PC-3 (cell line): Measurements from ENCODE around the gene GULP1. TPM values are rescaled to one million over a fixed set of nuclear protein-coding genes. Genes with fewer than 3 reads are reported as not detected.

ENCODE experiments used
- ATAC-seq: fragments of 200-7000 bp; cut with Tn5 transposase; 2 replicates; pipeline ENCODE4 v1.9.1; 2020; ENCODE audit warnings: mild to moderate bottlenecking, moderate library complexity
- BruUV-seq: library from RNA; stranded (reverse); fragments of 400-500 nt; replicated peaks from 2 replicates; lab custom pipeline; 2021; lab: Mats Ljungman, UMichigan
- CTCF ChIA-PET: fragments of 300-600 bp; sonication (Branson Sonifier 250); formaldehyde crosslinking; loops from one replicate; lab custom pipeline; 2022; ENCODE audit warnings: antibody characterized with exemption; lab: Charles Lee
- POLR2A ChIA-PET: fragments of 300-600 bp; sonication (Branson Sonifier 250); formaldehyde crosslinking; loops from one replicate; lab custom pipeline; 2022; ENCODE audit warnings: antibody characterized with exemption; ENCODE audit not compliant: unreplicated experiment; lab: Charles Lee
- DNase-seq: peaks from one replicate; pipeline ENCODE4 v3.0.0-alpha.2; 2015
- H2AFZ ChIP-seq: fragments of 300-600 bp; sonication (generic); 2 replicates; pipeline ENCODE4 v1.6.0; 2016; ENCODE audit warnings: antibody characterized with exemption, low read length
- H3F3A ChIP-seq: fragments of 300-600 bp; sonication (generic); one replicate; pipeline ENCODE4 v1.6.0; 2017; ENCODE audit warnings: antibody characterized with exemption, low read length, control low read depth, mild to moderate bottlenecking; ENCODE audit not compliant: unreplicated experiment
- H3K27ac ChIP-seq: fragments of 300-600 bp; sonication (generic); 2 replicates; pipeline ENCODE4 v1.5.1; 2016; ENCODE audit warnings: mild to moderate bottlenecking, low read length
- H3K27me3 ChIP-seq: fragments of 300-600 bp; sonication (generic); 2 replicates; pipeline ENCODE4 v1.6.1; 2016; ENCODE audit warnings: low read length, mixed read lengths
- H3K36me3 ChIP-seq: fragments of 300-600 bp; sonication (generic); 2 replicates; pipeline ENCODE4 v1.6.1; 2016; ENCODE audit warnings: low read depth, mixed run types, low read length, mixed read lengths
- H3K4me1 ChIP-seq: fragments of 300-600 bp; sonication (generic); 2 replicates; pipeline ENCODE4 v1.5.1; 2016; ENCODE audit warnings: low read length; ENCODE audit not compliant: insufficient read depth
- H3K4me2 ChIP-seq: fragments of 300-600 bp; sonication (generic); 2 replicates; pipeline ENCODE4 v1.6.0; 2016; ENCODE audit warnings: low read length
- H3K4me3 ChIP-seq: fragments of 300-600 bp; sonication (generic); 2 replicates; pipeline ENCODE4 v1.5.1; 2016; ENCODE audit warnings: mild to moderate bottlenecking, low read length, mixed read lengths
- H3K79me2 ChIP-seq: fragments of 300-600 bp; sonication (generic); 2 replicates; pipeline ENCODE4 v1.6.1; 2017; ENCODE audit warnings: low read length, mixed read lengths
- H3K9ac ChIP-seq: fragments of 300-600 bp; sonication (generic); 2 replicates; pipeline ENCODE4 v1.6.0; 2016; ENCODE audit warnings: mild to moderate bottlenecking, low read length
- H3K9me2 ChIP-seq: fragments of 300-600 bp; sonication (generic); replicated peaks from 2 replicates; pipeline ENCODE4 v1.6.1; 2016; ENCODE audit warnings: mixed run types, low read length, mixed read lengths
- H3K9me3 ChIP-seq: fragments of 300-600 bp; sonication (generic); 2 replicates; pipeline ENCODE4 v1.6.1; 2016; ENCODE audit warnings: low read length, mixed read lengths
- H4K20me1 ChIP-seq: fragments of 300-600 bp; sonication (generic); 2 replicates; pipeline ENCODE4 v1.6.1; 2016; ENCODE audit warnings: low read length, mixed read lengths
- CTCF ChIP-seq: fragments of 300-600 bp; sonication (generic); conservative IDR thresholded peaks from 2 replicates; pipeline ENCODE4 v1.5.1; 2017; ENCODE audit warnings: antibody characterized with exemption, low read depth, mild to moderate bottlenecking, low read length
- EZH2 ChIP-seq: fragments of 300-600 bp; sonication (generic); IDR thresholded peaks from one replicate; pipeline ENCODE4 v1.6.1; 2017; ENCODE audit warnings: antibody characterized with exemption, mild to moderate bottlenecking, low read length; ENCODE audit not compliant: unreplicated experiment
- EZH2phosphoT487 ChIP-seq: fragments of 300-600 bp; sonication (generic); IDR thresholded peaks from 2 replicates; pipeline ENCODE4 v1.6.1; 2018; ENCODE audit warnings: mild to moderate bottlenecking, antibody characterized with exemption, low read length, borderline replicate concordance
- intact Hi-C: fragments of 100-400 bp; cut with micrococcal nuclease; formaldehyde crosslinking; loops from 2 replicates; pipeline ENCODE4 v1.9.0; 2023
- total RNA-seq: library from RNA; depleted of rRNA; stranded (reverse); fragments of >200 nt; gene quantifications from 2 replicates; pipeline ENCODE4 v1.2.3, GENCODE V29; 2014

The GULP1 gene
- total RNA-seq, 1 experiment from 2014 or later, result 25.5 TPM

GRCh38 chr2:188610827-188611226 lies 319.2 kb downstream of the GULP1 start:
- no peaks in the 10 kb centered on the region for H3F3A ChIP-seq
- no peaks in the 10 kb centered on the region for H3K79me2 ChIP-seq
- CTCF ChIA-PET, result no interaction called here
- no peaks in the 10 kb centered on the region for H3K27me3 ChIP-seq
- POLR2A ChIA-PET, result no interaction called here
- no peaks in the 10 kb centered on the region for H3K9me3 ChIP-seq
- DNase-seq (no peak), ATAC-seq (no peak)
- H2AFZ ChIP-seq, result no peak overlapping the region
- no peaks in the 10 kb centered on the region for H3K9me2 ChIP-seq
- no peaks in the 10 kb centered on the region for H3K36me3 ChIP-seq
- BruUV-seq, result no TSS peak
- no peaks in the 10 kb centered on the region; the same call in 1 of the 2 replicates for H3K4me1 ChIP-seq
- no peak overlapping the region for H3K4me2 ChIP-seq
- H3K27ac ChIP-seq, result no peak overlapping the region
- no peak overlapping the region for H3K9ac ChIP-seq
- intact Hi-C loops, result loop anchor here (10.0 kb wide), 1 partner anchor 54 kb away; no protein-coding TSS in a partner anchor
- H3K4me3 ChIP-seq, result no peak overlapping the region
- no peak for TF ChIP-seq EZH2phosphoT487
- no peak for TF ChIP-seq CTCF
- no peak for TF ChIP-seq EZH2
- H4K20me1 ChIP-seq, result no peaks in the 10 kb centered on the region

GRCh38 chr2:188619146-188619545 lies 327.5 kb downstream of the GULP1 start:
- ATAC-seq, result no peak
- Histone ChIP-seq H3K36me3 (no peaks in the 10 kb centered on the region), H2AFZ (no peak overlapping the region), H3F3A (no peaks in the 10 kb centered on the region), H3K27me3 (no peaks in the 10 kb centered on the region), H3K4me3 (no peak overlapping the region), H4K20me1 (no peaks in the 10 kb centered on the region), H3K9me3 (no peaks in the 10 kb centered on the region), H3K27ac (no peak overlapping the region), H3K9me2 (no peaks in the 10 kb centered on the region), H3K79me2 (no peaks in the 10 kb centered on the region), H3K9ac (no peak overlapping the region), H3K4me2 (no peak overlapping the region), H3K4me1 (no peaks in the 10 kb centered on the region)
- TF ChIP-seq EZH2 (no peak), EZH2phosphoT487 (no peak), CTCF (no peak)
- DNase-seq, result no peak
- ChIA-PET POLR2A (no interaction called here), CTCF (no interaction called here)
- intact Hi-C loops, result loop anchor here (10.0 kb wide), 1 partner anchor 46 kb away; no protein-coding TSS in a partner anchor
- BruUV-seq, result no TSS peak

- no peaks in the 10 kb centered on the region for H3K9me3 ChIP-seq
- H3K27me3 ChIP-seq, result no peaks in the 10 kb centered on the region
- ChIA-PET POLR2A (no interaction called here), CTCF (no interaction called here)
- TF ChIP-seq EZH2phosphoT487 (no peak), CTCF (no peak), EZH2 (no peak)
- no peak overlapping the region for H3K27ac ChIP-seq
- intact Hi-C loops, result no loop called here
- H3K4me1 ChIP-seq, result no peaks in the 10 kb centered on the region
- no TSS peak for BruUV-seq
- H3K4me2 ChIP-seq, result no peak overlapping the region
- H3K36me3 ChIP-seq, result no peaks in the 10 kb centered on the region
- H3K9me2 ChIP-seq, result no peaks in the 10 kb centered on the region
- no peaks in the 10 kb centered on the region for H3K79me2 ChIP-seq
- no peak overlapping the region for H2AFZ ChIP-seq
- H4K20me1 ChIP-seq, result no peaks in the 10 kb centered on the region
- H3K4me3 ChIP-seq, result no peak overlapping the region
- DNase-seq (no peak), ATAC-seq (no peak)
- no peaks in the 10 kb centered on the region for H3F3A ChIP-seq
- no peak overlapping the region for H3K9ac ChIP-seq
These were observed 329.2 kb downstream of the GULP1 start for GRCh38 chr2:188620916-188621315.
